Gastrocnemius medialis (tissue), 4 donors: ENCODE data around the gene C19orf44. TPM values are rescaled to one million over a fixed set of nuclear protein-coding genes. Genes with fewer than 3 reads are reported as not detected.
A peak's percentile ranks its signal among the peaks of the same experiment; 100 is the strongest.

Source experiments
- ATAC-seq, 2 donors: fragments of 150-250 bp; one replicate each; pipeline ENCODE4 v1.9.1; 2016
- DNase-seq, 2 donors: peaks; one replicate each; pipeline ENCODE4 v3.0.0-alpha.2; 2019
- H3K27ac ChIP-seq, 4 donors: fragments of 200-600 bp; sonication (generic); 1 replicate in 1 of 4; 2 replicates in 3 of 4; pipeline ENCODE4 v1.5.1; 2016 to 2018; ENCODE audit warnings: mild to moderate bottlenecking in 2 of 4, moderate library complexity in 1 of 4
- H3K27me3 ChIP-seq, 3 donors: fragments of 200-600 bp; sonication (generic) in 2 of 3; 1 replicate in 1 of 3; 2 replicates in 2 of 3; pipeline versions ENCODE4 v1.5.1 to v1.6.0; 2016 to 2019; ENCODE audit warnings: mild to moderate bottlenecking in 1 of 3, moderate library complexity in 1 of 3
- H3K36me3 ChIP-seq, 2 donors: fragments of 200-600 bp; sonication (generic) in 1 of 2; one replicate each; pipeline ENCODE4 v1.5.1; 2017 to 2018
- H3K4me1 ChIP-seq, 2 donors: fragments of 200-600 bp; sonication (generic) in 1 of 2; one replicate each; pipeline ENCODE4 v1.5.1; 2016 to 2017; ENCODE audit warnings: mild to moderate bottlenecking in 2 of 2
- H3K4me3 ChIP-seq, 4 donors: fragments of 200-600 bp; sonication (generic) in 3 of 4; 1 replicate in 1 of 4; 2 replicates in 3 of 4; pipeline ENCODE4 v1.5.1; 2016 to 2019; ENCODE audit warnings: mild to moderate bottlenecking in 2 of 4
- H3K9me3 ChIP-seq, 3 donors: fragments of 200-600 bp; sonication (generic) in 2 of 3; 1 replicate in 1 of 3; 2 replicates in 2 of 3; pipeline ENCODE4 v1.5.1; 2016 to 2019
- CTCF ChIP-seq, 5 experiments: fragments of 450-650 bp in 3 of 5; fragments of 200-600 bp in 2 of 5; sonication (generic) in 2 of 5; IDR thresholded peaks in 4 of 5; conservative IDR thresholded peaks in 1 of 5; 1 replicate in 4 of 5; 2 replicates in 1 of 5; pipeline ENCODE4 v1.5.1; 2016 to 2019; ENCODE audit warnings: antibody characterized with exemption in 5 of 5, mild to moderate bottlenecking in 3 of 5, moderate library complexity in 3 of 5
- POLR2A ChIP-seq, 2 donors: fragments of 450-650 bp; IDR thresholded peaks; one replicate each; pipeline ENCODE4 v1.6.1; 2017; ENCODE audit warnings: antibody characterized with exemption in 2 of 2, mild to moderate bottlenecking in 2 of 2, moderate library complexity in 2 of 2
- in situ Hi-C, 4 donors: fragments of 200-750 bp; cut with MboI; loops; one replicate each; pipeline versions ENCODE4 v1.15.0 to v1.8.0; 2017; ENCODE audit warnings: low sequenced_read_pairs in 4 of 4
- intact Hi-C: fragments of 100-400 bp; cut with DNase I; formaldehyde crosslinking; loops from one replicate; pipeline ENCODE4 v1.15.1; 2023; ENCODE audit warnings: low total_unique reads
- total RNA-seq, 4 donors: library from RNA; depleted of rRNA; stranded (reverse); fragments of >200 nt; gene quantifications; one replicate each; pipeline versions ENCODE4 v1.1.0 to v1.2.3, GENCODE V29; 2016

C19orf44 gene
- total RNA-seq, 4 donors from 2014 or later: 4.1 to 7.1 (median 5.0) TPM

- TF ChIP-seq CTCF (IDR thresholded peaks at IDR 0.05 in 4 of 5, conservative IDR thresholded peaks at IDR 0.05 in 1 of 5): no peak
- TF ChIP-seq POLR2A (IDR thresholded peaks at IDR 0.05): peak in 1 of 2 donors; percentile 27
- H3K4me3 ChIP-seq: peak overlapping the region; percentile 15 to 41 (median 34)
- intact Hi-C loops (loop anchor here (5.0 kb wide), 1 partner anchor 125 kb away; no protein-coding TSS in a partner anchor), in situ Hi-C loops (loop anchor here in 2 of 4 donors (25.0 kb wide), 1 partner anchor 1580 kb away; no protein-coding TSS in a partner anchor)
- H3K27ac ChIP-seq: peak overlapping the region; percentile 91 to 99 (median 96)
- peak; percentile 19 to 26 for ATAC-seq
- no peaks in the 10 kb centered on the region for H3K36me3 ChIP-seq
- no peaks in the 10 kb centered on the region for H3K27me3 ChIP-seq
- peak in 1 of 2 donors; percentile 71 for DNase-seq
- peaks cover 84 to 95% of the 10 kb centered on the region in 2 donors for H3K4me1 ChIP-seq
- H3K9me3 ChIP-seq: no peaks in the 10 kb centered on the region
These were observed 38.8 kb upstream of the C19orf44 start for GRCh38 chr19:16457195-16457953.

GRCh38 chr19:16457954-16458331 lies 38.3 kb upstream of the C19orf44 start:
- intact Hi-C loops (loop anchor here (5.0 kb wide), 1 partner anchor 124 kb away; no protein-coding TSS in a partner anchor), in situ Hi-C loops (loop anchor here in 2 of 4 donors (25.0 kb wide), 1 partner anchor 1579 kb away; no protein-coding TSS in a partner anchor)
- Histone ChIP-seq H3K9me3 (no peaks in the 10 kb centered on the region), H3K27me3 (no peaks in the 10 kb centered on the region), H3K4me1 (peaks cover 82 to 93% of the 10 kb centered on the region in 2 donors), H3K4me3 (peak overlapping the region; percentile 4 to 35 (median 24)), H3K27ac (peak overlapping the region; percentile 91 to 99 (median 96)), H3K36me3 (no peaks in the 10 kb centered on the region)
- ATAC-seq (peak; percentile 5), DNase-seq (peak in 1 of 2 donors; percentile 81)
- TF ChIP-seq CTCF (IDR thresholded peaks at IDR 0.05 in 4 of 5, conservative IDR thresholded peaks at IDR 0.05 in 1 of 5) (no peak), POLR2A (IDR thresholded peaks at IDR 0.05) (no peak)

GRCh38 chr19:16458391-16459341 lies 37.5 kb upstream of the C19orf44 start:
- Histone ChIP-seq H3K36me3 (no peaks in the 10 kb centered on the region), H3K4me1 (peaks cover 82 to 93% of the 10 kb centered on the region in 2 donors), H3K27me3 (no peaks in the 10 kb centered on the region), H3K4me3 (peak overlapping the region; percentile 4 to 35 (median 12)), H3K27ac (peak overlapping the region; percentile 91 to 99 (median 96)), H3K9me3 (no peaks in the 10 kb centered on the region)
- intact Hi-C loops (loop anchor here (5.0 kb wide), 1 partner anchor 124 kb away; no protein-coding TSS in a partner anchor), in situ Hi-C loops (loop anchor here in 2 of 4 donors (25.0 kb wide), 1 partner anchor 1579 kb away; no protein-coding TSS in a partner anchor)
- DNase-seq (peak in 1 of 2 donors; percentile 80), ATAC-seq (peak; percentile 5 to 19)
- TF ChIP-seq POLR2A (IDR thresholded peaks at IDR 0.05) (peak; percentile 27 to 34), CTCF (IDR thresholded peaks at IDR 0.05 in 4 of 5, conservative IDR thresholded peaks at IDR 0.05 in 1 of 5) (no peak)

GRCh38 chr19:16459680-16460079 lies 36.5 kb upstream of the C19orf44 start:
- Histone ChIP-seq H3K4me1 (peaks cover 82 to 91% of the 10 kb centered on the region in 2 donors), H3K9me3 (no peaks in the 10 kb centered on the region), H3K27me3 (no peaks in the 10 kb centered on the region), H3K4me3 (no peak overlapping the region), H3K36me3 (no peaks in the 10 kb centered on the region), H3K27ac (peak overlapping the region; percentile 91 to 99 (median 96))
- DNase-seq: no peak
- ATAC-seq: no peak
- intact Hi-C loops: loop anchor here (5.0 to 10.0 kb wide), 2 partner anchors 123 to 1145 kb away; no protein-coding TSS in a partner anchor
- in situ Hi-C loops: loop anchor here in 2 of 4 donors (25.0 kb wide), 1 partner anchor 1578 kb away; no protein-coding TSS in a partner anchor
- TF ChIP-seq POLR2A (IDR thresholded peaks at IDR 0.05) (no peak), CTCF (IDR thresholded peaks at IDR 0.05 in 4 of 5, conservative IDR thresholded peaks at IDR 0.05 in 1 of 5) (no peak)
